NCI-H774 (cell line): Measurements from ENCODE around the gene PRKG1.

Experiments used
- DNase-seq: peaks from one replicate; lab custom pipeline; 2025; lab: John Stamatoyannopoulos, UW

The PRKG1 gene

DNA sequence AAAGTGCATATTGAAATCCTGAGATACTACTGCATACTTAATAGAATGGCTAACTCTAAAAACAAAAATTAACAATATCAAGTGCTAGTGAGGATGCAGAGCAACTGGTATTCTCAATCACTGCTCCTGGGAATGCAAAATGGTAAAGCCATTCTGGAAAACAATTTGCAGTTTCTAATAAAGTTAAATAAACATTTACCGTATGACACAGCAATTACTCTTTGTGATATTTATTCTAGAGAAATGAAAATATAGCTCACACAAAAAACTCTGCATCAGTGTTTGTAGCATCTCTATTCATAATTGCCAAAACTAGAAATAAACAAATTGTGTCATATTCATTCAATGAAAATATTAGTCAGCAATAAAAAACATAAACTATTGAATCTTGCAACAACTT lies 984.8 kb downstream of the PRKG1 start:
- DNase-seq: no peak

DNA sequence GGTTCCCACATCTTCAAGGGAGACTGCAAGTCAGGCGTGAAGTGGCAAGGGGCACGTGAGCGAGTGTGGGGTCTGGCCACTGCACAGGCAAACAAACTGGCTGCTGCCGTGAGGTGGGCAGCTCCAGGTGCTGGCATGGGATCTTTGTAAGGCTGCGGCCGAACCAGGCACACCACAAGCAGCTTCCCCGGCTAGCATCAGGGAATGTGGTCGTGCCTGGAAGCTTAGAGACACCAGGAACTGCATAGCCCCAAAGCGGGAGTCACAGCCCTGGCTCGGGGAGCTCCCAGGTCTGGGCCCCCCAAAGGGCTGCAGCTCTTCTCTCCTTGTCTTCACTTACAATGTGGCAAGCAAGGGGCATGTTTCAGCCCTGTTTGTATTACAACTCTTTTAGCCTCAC lies 988.9 kb downstream of the PRKG1 start:
- no peak for DNase-seq

DNA sequence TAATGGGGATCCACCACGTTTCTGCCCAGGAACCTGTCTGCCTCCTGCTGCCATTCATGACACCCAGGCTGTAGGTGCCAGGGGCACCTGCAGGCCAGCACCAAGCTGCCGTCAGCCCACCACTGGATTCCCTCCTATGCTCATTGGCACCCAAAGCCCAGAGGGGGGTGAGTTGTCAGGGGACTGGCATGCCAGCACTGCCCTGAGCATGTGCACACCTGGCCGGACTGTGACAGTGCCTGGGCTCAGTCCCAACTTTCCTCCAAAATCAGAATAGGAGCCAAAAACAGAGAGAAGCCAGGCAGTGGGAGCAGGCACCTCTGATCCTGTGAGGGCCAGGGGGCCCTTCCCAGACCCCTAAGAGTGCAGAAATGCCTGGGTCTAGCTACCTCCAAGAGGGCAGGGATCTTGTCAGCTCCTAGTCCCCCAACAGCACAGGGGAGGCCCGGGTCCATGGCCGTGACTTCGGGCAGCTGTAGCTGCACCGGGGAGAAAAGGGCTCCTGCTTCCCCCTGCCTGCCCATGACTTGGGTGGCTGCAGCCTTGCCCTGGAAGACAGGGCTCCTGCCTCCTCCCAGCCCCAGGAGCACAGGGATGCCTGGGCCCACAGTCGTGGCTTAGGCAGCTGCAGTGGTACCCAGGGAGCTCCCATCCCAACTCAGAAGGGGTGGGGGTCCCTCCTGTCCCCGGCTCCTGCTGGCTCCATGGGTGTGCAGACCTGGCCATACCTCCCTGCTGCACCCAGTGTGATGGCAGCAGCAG lies 990.0 kb downstream of the PRKG1 start:
- no peak for DNase-seq

DNA sequence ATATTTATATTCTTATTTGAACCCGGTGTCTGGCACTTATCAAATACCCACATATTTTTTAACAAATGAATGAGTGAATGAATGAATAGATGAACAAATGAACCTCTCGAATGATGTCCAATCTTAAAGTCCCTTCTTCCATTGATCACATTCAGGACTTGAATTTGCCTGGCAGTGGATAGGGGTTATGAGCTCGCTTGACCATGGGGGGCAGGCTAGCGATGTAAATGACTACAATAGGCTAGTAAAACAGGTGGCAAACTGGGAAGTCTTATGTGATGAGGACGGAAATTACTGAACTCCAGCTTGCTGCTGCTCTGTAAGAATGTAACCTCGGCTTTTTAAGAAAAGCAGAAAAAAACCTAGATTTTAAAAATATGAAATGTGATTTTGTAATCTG lies 992.1 kb downstream of the PRKG1 start:
- no peak for DNase-seq

DNA sequence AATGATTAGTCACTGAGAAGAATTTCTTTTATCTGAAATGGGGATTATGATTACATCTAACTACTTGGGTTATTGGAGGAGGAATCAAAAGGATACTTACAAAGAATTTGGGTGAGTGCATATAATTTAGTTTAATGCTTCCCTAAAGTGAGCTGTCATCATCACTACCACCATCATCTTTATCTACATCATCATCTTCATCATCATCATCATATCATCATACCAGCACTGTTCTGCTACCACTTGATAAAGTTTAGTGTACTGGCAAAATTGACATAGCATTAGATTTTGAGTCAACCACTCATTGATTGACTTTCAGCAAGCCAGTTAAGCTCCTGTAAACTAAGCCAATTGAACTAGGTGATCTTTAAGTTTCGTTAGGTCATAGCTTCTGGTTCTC lies 994.2 kb downstream of the PRKG1 start:
- no peak for DNase-seq

DNA sequence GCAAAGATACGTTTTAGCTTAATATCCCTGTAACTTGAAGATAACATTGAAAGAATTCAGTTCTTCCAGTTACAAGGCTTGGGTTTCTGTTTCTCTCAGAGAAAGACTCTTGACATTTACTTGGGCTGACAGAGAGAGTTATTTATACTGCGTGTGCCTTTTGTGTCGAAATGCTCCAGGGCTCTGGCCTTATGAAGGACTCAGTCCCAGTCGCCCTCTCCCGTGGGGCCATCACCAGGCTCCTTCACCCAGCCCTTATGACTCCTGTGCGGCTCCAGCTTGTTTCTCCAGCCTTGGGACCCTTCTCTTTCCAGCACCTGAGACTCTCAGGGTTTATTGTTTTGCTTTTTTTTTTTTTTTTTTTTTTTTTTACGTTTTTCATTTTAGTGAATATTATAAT lies 997.5 kb downstream of the PRKG1 start:
- no peak for DNase-seq

DNA sequence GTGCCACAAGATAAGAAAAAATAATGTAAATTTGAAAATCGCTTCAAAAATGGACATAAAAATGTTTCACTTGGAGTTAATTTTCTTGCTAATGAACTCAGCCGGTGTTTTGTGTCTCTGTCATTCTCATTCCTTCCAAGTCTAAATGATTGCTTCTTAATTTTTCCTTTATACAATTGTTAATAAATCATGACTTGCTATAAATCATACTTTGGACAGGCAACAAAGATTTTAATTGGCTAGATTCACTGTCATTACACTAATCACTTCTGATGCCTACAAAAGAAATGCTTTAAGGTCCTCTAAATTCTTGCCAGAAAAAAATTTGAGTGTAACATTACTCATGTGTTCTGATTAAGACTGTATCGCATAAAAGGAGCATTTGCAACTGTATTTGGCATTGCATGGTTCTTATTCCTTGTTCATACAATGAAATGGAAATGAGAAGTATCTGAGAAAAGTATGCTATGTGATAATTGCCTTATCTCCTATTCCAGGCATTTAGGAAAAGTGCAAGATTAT lies 1000.3 kb downstream of the PRKG1 start:
- DNase-seq: no peak

DNA sequence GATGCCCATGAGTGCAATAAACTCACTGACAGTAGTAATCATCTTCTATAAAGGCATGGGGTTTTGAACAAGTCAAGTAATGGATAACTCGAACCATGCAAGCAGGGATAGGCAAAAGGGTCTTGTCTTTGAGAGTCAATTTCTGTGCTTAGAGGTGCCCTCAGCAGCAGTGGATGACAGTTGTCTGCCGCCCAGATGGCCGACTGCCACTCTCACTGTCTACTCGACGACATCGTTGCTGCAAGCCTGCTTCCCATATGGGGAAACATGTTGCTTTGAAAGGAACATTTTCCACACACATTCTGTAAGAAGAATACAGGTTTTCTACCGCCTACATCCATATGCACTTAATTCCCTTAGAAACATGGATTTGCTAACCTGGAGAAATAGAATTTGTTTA lies 1003.5 kb downstream of the PRKG1 start:
- DNase-seq: no peak

DNA sequence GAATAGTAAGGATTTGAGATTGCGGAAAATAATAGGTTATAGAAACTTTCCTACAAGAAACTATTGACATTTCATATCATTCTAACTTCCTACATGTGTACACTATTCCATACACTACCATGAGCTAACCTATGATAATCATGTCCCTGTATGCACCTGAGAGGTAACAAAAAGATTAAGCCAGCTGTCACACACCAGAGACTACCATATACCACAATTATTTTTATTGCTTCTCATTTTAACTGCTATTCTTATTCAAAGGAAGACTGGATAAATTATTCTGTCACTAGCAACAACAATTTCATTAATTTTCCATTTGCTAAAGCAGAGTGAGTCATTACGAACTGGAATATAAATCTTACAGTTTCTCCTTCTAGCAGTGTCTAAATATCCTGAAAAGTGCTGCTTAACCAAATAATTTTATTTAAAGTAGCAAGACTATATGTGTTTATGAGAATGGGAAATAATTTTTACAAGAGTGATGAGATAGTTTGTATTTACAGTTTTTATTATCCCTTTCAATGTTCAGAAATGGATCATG lies 1004.2 kb downstream of the PRKG1 start:
- DNase-seq: no peak

DNA sequence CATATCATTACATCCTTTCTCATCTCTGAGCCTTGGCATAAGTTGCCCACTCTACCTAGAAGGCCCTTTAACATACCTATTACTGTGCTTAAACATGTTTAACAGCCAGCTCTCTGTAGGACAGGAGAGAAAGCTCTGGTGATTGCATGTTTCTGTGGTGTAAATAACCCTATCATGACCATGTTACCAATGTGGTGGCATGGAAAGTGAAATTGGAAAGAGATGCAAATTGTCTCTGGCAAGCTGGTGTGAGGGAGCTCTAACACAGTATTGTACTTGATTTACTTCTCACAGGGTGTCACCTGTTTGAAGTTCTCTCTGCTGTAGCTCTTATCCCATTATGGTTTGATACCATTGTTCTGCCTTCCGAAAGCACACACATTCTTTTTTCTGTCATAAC lies 1008.0 kb downstream of the PRKG1 start:
- no peak for DNase-seq

DNA sequence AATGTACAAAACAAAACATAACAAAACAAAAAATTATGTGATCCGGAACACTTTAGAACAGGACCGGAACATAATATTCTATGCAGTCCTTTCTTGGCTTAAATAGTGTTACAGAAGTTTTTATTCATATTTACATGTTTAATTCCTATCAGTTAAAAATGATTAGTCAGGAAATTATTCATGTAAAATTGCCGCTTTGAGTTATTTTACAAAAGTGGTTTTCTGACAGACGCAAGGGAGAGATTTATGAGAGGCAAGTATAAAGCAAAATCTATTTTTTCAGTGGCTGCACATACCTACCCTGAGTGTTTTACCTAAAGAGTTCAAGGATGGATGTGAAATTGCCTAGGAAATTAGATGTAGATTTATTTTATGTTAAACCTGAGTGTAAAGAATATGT lies 1009.1 kb downstream of the PRKG1 start:
- no peak for DNase-seq

DNA sequence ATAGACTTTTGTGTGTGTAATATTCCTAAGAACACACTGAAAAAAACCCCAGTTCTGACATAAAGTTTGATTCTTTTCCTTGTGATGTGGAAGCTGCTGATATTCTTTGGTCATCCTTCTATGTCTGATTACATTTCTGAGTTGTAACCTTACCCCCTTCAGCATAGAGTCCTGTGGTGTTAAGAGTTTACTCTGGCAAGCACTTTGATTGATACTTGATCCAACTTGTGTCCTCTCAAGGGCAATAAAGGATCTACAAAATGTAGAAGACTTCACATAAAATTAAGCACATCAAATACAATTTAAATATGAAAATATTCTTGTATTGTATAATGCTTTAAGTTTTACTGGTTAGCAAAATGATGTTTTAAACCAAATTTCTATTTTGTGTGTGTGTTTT lies 1018.1 kb downstream of the PRKG1 start:
- no peak for DNase-seq

DNA sequence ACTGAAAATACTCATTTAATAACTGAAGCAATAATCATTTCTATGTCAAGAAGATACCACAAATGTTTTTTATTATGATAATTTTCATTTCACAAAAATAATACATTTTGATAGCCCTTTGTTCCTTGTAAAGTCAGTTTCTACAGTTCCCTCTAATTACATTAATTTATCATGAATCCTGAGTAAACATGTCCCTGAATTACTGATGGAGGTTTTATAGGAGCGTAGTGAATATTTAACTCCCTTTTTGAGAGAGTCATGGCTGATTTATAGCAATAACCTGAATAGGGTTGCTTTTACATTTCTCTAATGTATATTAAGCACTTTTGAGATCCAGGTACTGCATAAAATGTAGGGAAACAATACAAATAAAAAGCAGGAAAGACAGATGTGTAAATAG lies 1023.8 kb downstream of the PRKG1 start:
- no peak for DNase-seq

DNA sequence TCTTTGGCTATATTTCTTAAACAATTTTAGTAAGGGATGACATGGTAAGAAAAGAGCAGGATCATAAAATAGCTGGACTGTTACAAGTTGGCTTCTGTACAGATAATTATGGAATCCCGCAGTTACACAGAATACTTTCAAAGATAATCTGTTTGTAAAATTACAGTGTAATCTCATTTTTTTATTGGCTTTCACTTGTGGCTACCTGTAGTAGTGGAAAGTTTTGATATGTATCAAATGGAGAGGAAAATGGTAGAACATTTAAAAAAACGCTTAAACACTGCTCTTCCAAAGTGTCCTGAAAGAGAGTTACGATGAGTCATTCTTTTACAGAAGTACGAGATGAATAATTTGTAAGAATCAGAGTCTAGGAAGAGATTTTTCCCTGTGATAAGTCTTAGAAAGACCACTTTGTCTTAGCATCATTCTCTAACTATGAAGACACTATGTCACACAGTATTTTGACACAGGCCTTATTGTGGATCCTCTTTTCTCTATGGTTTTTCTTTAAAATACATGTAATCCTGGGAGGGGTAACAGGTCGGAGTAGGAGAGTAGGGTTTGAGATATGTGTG lies 1024.8 kb downstream of the PRKG1 start:
- no peak for DNase-seq

DNA sequence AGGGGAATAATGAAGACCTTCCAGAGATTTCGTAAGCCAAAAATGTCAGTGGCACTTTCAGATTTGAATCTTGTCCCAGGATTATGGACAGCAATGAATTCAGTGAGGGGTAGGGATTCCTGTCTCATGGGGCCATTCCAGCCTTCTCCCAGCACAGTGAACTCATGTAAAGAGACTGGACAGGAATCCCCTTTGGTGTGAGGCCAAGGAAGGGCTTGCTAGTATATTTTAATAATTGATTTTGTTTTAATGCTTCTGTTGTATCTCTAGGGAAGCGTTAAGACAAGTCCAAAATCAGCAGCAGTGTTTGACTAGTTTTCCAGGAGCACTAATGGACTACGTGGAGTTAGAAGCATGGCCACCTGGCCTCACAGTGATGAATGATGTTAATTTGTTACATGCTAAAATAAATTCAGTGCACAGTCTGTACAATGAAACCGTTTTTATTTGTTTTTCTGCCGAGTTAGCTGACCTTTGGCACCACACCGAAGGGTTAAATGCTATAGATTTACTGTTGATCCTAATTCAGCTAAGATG lies 1025.8 kb downstream of the PRKG1 start:
- DNase-seq: no peak

DNA sequence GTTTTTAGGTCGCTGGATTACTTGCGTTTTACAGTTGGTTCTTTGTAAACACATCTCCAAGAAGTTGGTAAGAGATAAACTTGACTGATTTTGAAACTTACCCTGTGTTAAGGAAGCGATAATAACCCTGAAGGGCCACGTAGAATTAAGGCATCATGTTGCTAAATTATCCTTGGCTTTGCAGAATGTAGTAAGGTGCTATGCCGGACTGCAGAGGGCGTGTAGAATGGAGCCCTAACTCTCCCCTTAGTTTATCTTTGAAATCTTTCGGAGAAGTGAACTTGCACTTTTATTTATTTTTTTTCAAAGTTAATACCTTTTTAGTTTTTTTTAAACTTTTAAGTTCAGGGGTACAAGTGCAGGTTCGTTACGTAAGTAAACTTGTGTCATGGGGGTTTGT lies 1031.0 kb downstream of the PRKG1 start:
- DNase-seq: no peak

DNA sequence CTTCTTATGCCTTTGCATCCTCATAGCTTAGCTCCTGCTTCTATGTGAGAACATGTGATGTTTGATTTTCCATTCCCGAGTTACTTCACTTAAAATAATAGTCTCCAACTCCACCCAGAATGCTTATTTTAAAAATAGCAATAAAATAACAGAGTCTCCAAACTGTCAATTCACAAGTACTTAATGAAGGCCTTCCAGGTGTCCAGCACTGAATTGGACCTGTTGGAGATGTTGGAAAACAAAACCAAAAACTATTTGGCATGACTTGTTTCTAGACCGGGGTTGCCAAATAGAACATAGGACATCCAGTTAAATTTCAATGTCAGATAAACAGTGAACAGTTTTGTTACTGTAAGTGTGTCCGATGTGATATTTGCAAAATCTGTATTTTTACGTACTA lies 1031.7 kb downstream of the PRKG1 start:
- DNase-seq: no peak

DNA sequence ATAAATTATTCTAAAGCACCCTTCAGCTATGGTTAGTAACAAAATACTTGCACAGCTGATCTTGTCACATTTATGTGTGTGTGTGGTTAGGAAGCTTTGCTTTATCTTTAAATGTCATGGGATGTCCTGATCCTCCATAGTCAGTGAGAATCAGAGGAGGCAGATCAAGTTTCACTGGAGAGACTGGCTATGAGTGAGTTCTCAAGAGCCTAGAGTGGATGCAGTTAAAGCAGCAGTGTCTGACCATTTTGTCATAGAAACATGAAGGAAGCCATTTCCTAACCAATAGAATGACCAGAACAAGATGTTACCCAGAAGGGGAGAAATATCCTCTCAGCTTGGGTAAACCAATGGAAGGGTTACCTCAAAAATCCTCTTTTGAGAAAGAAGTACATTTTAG lies 1032.6 kb downstream of the PRKG1 start:
- no peak for DNase-seq

DNA sequence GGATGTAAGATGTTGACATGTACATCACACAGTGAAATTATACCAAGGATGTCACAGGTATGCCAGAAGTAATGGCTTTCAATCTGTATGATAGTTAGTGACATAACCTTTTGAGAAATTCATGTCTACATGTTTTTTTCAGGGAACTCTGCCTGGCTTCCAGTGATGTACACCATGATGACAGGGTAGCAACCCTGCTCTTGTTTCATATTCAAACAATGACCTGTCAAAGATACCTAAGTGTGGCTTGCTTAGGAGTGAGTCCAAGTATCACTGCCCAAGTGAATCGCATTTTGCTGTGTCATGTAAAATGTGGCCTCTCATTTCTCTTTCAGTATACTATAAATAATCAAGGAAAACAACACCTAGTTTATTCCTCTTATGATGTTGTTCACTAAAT lies 1033.9 kb downstream of the PRKG1 start:
- DNase-seq: no peak

DNA sequence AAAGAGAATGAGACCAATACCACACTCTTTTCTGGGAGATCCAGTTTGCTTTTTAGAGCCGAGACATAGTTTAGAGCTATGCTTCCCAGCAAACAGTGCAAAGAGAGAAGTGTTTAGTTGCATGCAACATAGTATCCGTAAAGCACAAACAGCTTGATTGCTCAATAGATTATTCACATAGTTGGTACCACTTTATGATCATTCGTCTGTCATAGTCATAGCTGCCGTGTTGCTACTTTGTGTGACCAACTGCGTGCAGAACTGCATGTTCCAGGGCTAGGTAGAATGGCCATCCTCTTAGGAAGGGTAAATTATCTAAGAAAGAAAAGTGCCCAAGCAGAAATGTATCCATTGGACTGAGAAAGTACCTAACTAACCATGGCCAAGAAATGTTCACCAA lies 1036.3 kb downstream of the PRKG1 start:
- no peak for DNase-seq

DNA sequence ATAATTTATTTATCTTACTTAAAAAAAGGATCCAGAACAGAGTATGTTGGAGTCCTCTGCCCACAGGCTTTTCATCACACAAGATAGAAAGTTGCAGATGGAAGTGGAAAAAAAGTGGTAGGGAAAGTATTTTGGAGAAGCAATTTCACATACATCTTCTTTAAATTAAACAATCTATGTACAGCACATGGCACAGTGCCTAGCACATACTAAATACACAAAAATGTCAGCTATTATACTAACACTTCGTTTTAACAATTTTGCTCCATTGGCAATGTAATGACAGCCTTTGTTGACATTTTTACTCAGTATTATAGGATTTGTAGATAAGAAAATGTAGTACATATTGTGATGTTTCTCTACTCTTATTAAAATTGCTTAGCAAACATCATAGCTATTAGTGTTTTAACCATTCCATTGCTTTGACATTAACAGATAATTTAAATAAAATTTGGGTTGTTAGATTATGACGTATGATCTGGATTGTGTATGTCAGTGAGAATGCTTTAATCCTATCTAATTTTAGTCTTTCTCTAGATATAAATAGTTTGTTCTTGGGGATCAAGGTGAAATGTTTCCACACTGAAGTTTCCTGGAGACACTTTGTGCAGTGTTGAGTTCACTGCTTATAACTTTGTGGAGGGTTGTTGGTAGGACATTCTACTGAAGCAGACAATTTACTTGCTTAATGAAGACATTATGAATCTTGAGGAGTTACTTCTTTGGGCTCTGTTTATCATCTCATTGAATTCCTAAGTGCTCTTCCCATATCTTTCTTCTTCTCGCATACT lies 1037.0 kb downstream of the PRKG1 start:
- no peak for DNase-seq

DNA sequence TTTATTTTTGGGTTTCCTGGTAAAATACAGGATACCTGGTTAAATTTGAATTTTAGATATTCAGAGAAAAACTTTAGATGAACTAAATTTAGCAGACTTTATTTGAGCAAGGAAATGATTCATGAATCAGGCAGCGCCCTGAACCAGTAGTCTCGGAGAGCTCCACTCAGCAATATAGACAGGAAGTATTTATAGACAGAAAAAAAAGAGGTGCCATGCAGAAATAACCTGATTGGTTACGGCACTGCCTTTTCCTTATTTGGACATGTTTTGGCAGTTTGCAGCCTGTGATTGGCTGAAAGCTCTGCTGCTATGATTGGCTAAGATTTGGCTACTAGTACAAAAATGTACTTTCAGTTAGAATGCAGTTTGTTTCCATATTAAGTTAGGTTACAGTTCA lies 1041.5 kb downstream of the PRKG1 start:
- DNase-seq: no peak

DNA sequence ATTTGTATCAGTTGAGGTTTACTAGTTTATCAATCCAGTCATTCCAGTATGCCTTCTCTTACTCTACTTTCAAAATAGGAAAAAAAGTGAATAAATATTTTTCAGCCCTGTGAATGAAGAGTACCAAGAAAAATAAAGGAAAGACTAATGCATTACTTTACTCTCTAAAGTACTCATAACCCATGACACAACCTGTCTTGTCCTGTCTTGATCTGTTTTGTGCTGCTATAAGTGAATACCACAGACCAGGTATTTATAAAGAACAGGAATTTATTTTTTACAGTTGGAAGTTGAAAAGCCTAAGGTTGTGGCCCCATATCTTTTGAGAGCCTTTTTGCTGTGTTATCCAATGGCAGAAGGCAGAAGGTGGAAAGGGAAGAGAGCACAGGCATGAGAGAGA lies 1045.2 kb downstream of the PRKG1 start:
- DNase-seq: no peak
